Right cardiac atrium (tissue), 5 donors: ENCODE results near the gene OR11H7. TPM values are rescaled to one million over a fixed set of nuclear protein-coding genes. Genes with fewer than 3 reads are reported as not detected.
"Not testable (repeated sequence)": the region's sequence is repeated elsewhere in the genome, so short reads cannot be mapped to it uniquely, and the experiment has no call there.

Experiments used
- ATAC-seq, 2 donors: fragments of 200-7000 bp; cut with Tn5 transposase; one replicate each; pipeline versions ENCODE4 v1.8.0 to v1.9.1; 2020; ENCODE audit warnings: moderate library complexity in 2 of 2, mild to moderate bottlenecking in 1 of 2
- DNase-seq, 3 donors: peaks; one replicate each; pipeline ENCODE4 v3.0.0-alpha.2; 2020
- H3K27ac ChIP-seq: one replicate; pipeline ENCODE4 v1.5.1; 2013; ENCODE audit warnings: mild to moderate bottlenecking, low read length, control low read depth, moderate library complexity
- H3K27me3 ChIP-seq: one replicate; pipeline ENCODE4 v1.6.1; 2013; ENCODE audit not compliant: control insufficient read depth, insufficient read depth
- H3K4me1 ChIP-seq: one replicate; pipeline ENCODE4 v1.6.1; 2013; ENCODE audit warnings: low read length; ENCODE audit not compliant: control insufficient read depth, insufficient read depth
- H3K4me3 ChIP-seq: one replicate; pipeline ENCODE4 v1.5.1; 2013; ENCODE audit warnings: low read length, control low read depth
- H3K9me3 ChIP-seq: one replicate; pipeline ENCODE4 v1.6.1; 2013; ENCODE audit warnings: low read length; ENCODE audit not compliant: control insufficient read depth
- whole genome bisulfite sequencing: extraction: QIAGEN DNeasy Blood & Tissue Kit; methylation state at CpG from one replicate; pipeline ENCODE4 v1.1.7; 2013; 5-methylcytosine and 5-hydroxymethylcytosine counted together
- intact Hi-C, 4 donors: fragments of 100-400 bp; cut with DNase I; formaldehyde crosslinking; loops; one replicate each; pipeline versions ENCODE4 v1.11.0 to v1.14.0; 2022 to 2023
- polyA plus RNA-seq: library from polyadenylated mRNA; stranded (reverse); fragments of 200-250 nt; gene quantifications from one replicate; pipeline ENCODE4 v1.2.3, GENCODE V29; 2013
- total RNA-seq, 4 donors: library from RNA; stranded (reverse); fragmentation: NEBNext Ultra II Directional; extraction: Animal tissue kit (Norgen Biotek cat#: 25700); gene quantifications; one replicate each; pipeline ENCODE4 v1.2.1, GENCODE V29; 2021
- donor health status: healthy with polysubstance abuse.
- donor health status: DM: no; HTN: yes; CAD: no.
- donor health status: DM: no; HTN: no; CAD: no.
- donor health status: DM: no; HTN: yes; CAD: no; lungs with severe emphysema.
- donor health status: DM: yes; HTN: yes; CAD: no.

Gene OR11H7
- total and polyA plus RNA-seq, 5 donors = not detected

- no peak overlapping the region for H3K4me3 ChIP-seq
- no peaks in the 10 kb centered on the region for H3K4me1 ChIP-seq
- WGBS = 55% methylated on average over 3 of the region's 3 CpGs
- no peaks in the 10 kb centered on the region for H3K27me3 ChIP-seq
- no peak for DNase-seq
- no peak overlapping the region for H3K27ac ChIP-seq
- H3K9me3 ChIP-seq = no peaks in the 10 kb centered on the region
- ATAC-seq = no peak
- intact Hi-C loops = no loop called here
These were observed 24.1 kb upstream of the OR11H7 start for GRCh38 chr14:20204721-20205120.

- intact Hi-C loops = no loop called here
- Histone ChIP-seq H3K9me3 (no peaks in the 10 kb centered on the region), H3K27me3 (no peaks in the 10 kb centered on the region), H3K4me1 (no peaks in the 10 kb centered on the region), H3K4me3 (no peak overlapping the region), H3K27ac (no peak overlapping the region)
- ATAC-seq = no peak
- no peak for DNase-seq
- WGBS = 89% methylated on average over 2 of the region's 2 CpGs
These were observed 19.2 kb upstream of the OR11H7 start for GRCh38 chr14:20209595-20209994.

- H3K4me1 ChIP-seq, intact Hi-C loops, H3K4me3 ChIP-seq, H3K27ac ChIP-seq, H3K9me3 ChIP-seq, ATAC-seq, H3K27me3 ChIP-seq: not testable (repeated sequence)
- 89% methylated on average over 17 of the region's 28 CpGs for WGBS
- DNase-seq = peak in 1 of 3 donors; percentile 48
These were observed 16.4 kb upstream of the OR11H7 start for GRCh38 chr14:20212406-20212805.

- WGBS = 59% methylated on average over 2 of the region's 2 CpGs
- Histone ChIP-seq H3K27me3 (no peaks in the 10 kb centered on the region), H3K27ac (no peak overlapping the region), H3K4me1 (no peaks in the 10 kb centered on the region), H3K9me3 (no peaks in the 10 kb centered on the region), H3K4me3 (no peak overlapping the region)
- no peak for DNase-seq
- ATAC-seq = no peak
- intact Hi-C loops = no loop called here
These were observed 13.6 kb upstream of the OR11H7 start for GRCh38 chr14:20215196-20215595.

- no peaks in the 10 kb centered on the region for H3K4me1 ChIP-seq
- H3K27ac ChIP-seq = no peak overlapping the region
- no peak for DNase-seq
- intact Hi-C loops = no loop called here
- H3K27me3 ChIP-seq = no peaks in the 10 kb centered on the region
- no peaks in the 10 kb centered on the region for H3K9me3 ChIP-seq
- ATAC-seq = no peak
- WGBS = 44% methylated on average over 4 of the region's 4 CpGs
- no peak overlapping the region for H3K4me3 ChIP-seq
These were observed 9.7 kb upstream of the OR11H7 start for GRCh38 chr14:20219033-20219432.

GRCh38 chr14:20223410-20223809 is 5.4 kb upstream of the OR11H7 start, which contains the start of gene OR11H6:
Gene OR11H6, plus strand, starts transcription at chr14:20223710. Its CDS starts 0 bp downstream, at chr14:20223710.
- Histone ChIP-seq H3K4me3 (no peak within 1 kb of the TSS), H3K4me1 (no peaks in the 10 kb centered on the region), H3K27me3 (no peaks in the 10 kb centered on the region), H3K9me3 (no peaks in the 10 kb centered on the region), H3K27ac (no peak within 1 kb of the TSS)
- DNase-seq = no peak
- intact Hi-C loops = no loop called here
- no peak for ATAC-seq
- 18% methylated on average over 2 of the region's 2 CpGs for WGBS

- ATAC-seq, H3K27me3 ChIP-seq, H3K27ac ChIP-seq, H3K4me1 ChIP-seq, intact Hi-C loops, DNase-seq, H3K4me3 ChIP-seq, H3K9me3 ChIP-seq: not testable (repeated sequence)
- 86% methylated on average over 4 of the region's 4 CpGs for WGBS
These were observed 6.6 kb downstream of the OR11H7 start for GRCh38 chr14:20235415-20235814.

GRCh38 chr14:20247646-20248246 is 19.0 kb downstream of the OR11H7 start:
- intact Hi-C loops = no loop called here
- H3K4me3 ChIP-seq = no peak overlapping the region
- H3K9me3 ChIP-seq = no peaks in the 10 kb centered on the region
- H3K4me1 ChIP-seq = no peaks in the 10 kb centered on the region
- H3K27ac ChIP-seq = no peak overlapping the region
- no peak for DNase-seq
- 62% methylated on average over 3 of the region's 3 CpGs for WGBS
- ATAC-seq = no peak
- H3K27me3 ChIP-seq = no peaks in the 10 kb centered on the region

- 38% methylated on average over 3 of the region's 3 CpGs for WGBS
- ATAC-seq = no peak
- no peaks in the 10 kb centered on the region for H3K9me3 ChIP-seq
These were observed 33.9 kb downstream of the OR11H7 start for GRCh38 chr14:20262642-20263128.

GRCh38 chr14:20264361-20264760 is 35.6 kb downstream of the OR11H7 start:
- H3K9me3 ChIP-seq, H3K27me3 ChIP-seq, H3K4me3 ChIP-seq, intact Hi-C loops, H3K4me1 ChIP-seq, DNase-seq, ATAC-seq, H3K27ac ChIP-seq: not testable (repeated sequence)
- WGBS = 88% methylated on average over 5 of the region's 5 CpGs

More at GRCh38 chr14:20262642-20263128, 33.9 kb downstream of the OR11H7 start:
- no peak for DNase-seq
- Histone ChIP-seq H3K4me1 (no peaks in the 10 kb centered on the region), H3K27me3 (no peaks in the 10 kb centered on the region), H3K4me3 (no peak overlapping the region), H3K27ac (no peak overlapping the region)
- intact Hi-C loops = no loop called here

GRCh38 chr14:20274062-20274461 is 45.3 kb downstream of the OR11H7 start:
- no peaks in the 10 kb centered on the region for H3K27me3 ChIP-seq
- no peak for DNase-seq
- no peak for ATAC-seq
- H3K27ac ChIP-seq = no peak overlapping the region
- no peaks in the 10 kb centered on the region for H3K4me1 ChIP-seq
- no peak overlapping the region for H3K4me3 ChIP-seq
- H3K9me3 ChIP-seq = no peaks in the 10 kb centered on the region
- intact Hi-C loops = no loop called here
- 98% methylated on average over 2 of the region's 2 CpGs for WGBS

GRCh38 chr14:20277409-20277808 is 48.6 kb downstream of the OR11H7 start:
- DNase-seq = no peak
- no peak for ATAC-seq
- Histone ChIP-seq H3K4me1 (no peaks in the 10 kb centered on the region), H3K4me3 (no peak overlapping the region), H3K27me3 (no peaks in the 10 kb centered on the region), H3K27ac (no peak overlapping the region), H3K9me3 (no peaks in the 10 kb centered on the region)
- 97% methylated on average over 2 of the region's 2 CpGs for WGBS
- intact Hi-C loops = no loop called here
